Tibial nerve (tissue), 4 donors: ENCODE results near the gene GPX7. TPM values are rescaled to one million over a fixed set of nuclear protein-coding genes. Genes with fewer than 3 reads are reported as not detected.

Experiments
- DNase-seq, 2 donors: peaks; one replicate each; pipeline ENCODE4 v3.0.0-alpha.2; 2019; ENCODE audit warnings: low spot score in 2 of 2
- H3K27ac ChIP-seq, 4 donors: fragments of 200-600 bp; sonication (generic) in 3 of 4; one replicate each; pipeline ENCODE4 v1.5.1; 2017 to 2019; ENCODE audit warnings: mild to moderate bottlenecking in 1 of 4
- H3K27me3 ChIP-seq, 2 donors: fragments of 200-600 bp; sonication (generic) in 1 of 2; one replicate each; pipeline versions ENCODE4 v1.5.1 to v1.6.0; 2017 to 2019
- H3K36me3 ChIP-seq, 3 donors: fragments of 200-600 bp; sonication (generic); one replicate each; pipeline ENCODE4 v1.5.1; 2018 to 2019
- H3K4me1 ChIP-seq, 4 donors: fragments of 200-600 bp; sonication (generic) in 3 of 4; one replicate each; pipeline ENCODE4 v1.5.1; 2017 to 2019
- H3K4me3 ChIP-seq, 4 donors: fragments of 200-600 bp; sonication (generic) in 3 of 4; one replicate each; pipeline ENCODE4 v1.5.1; 2017 to 2019; ENCODE audit warnings: mild to moderate bottlenecking in 1 of 4, moderate library complexity in 1 of 4
- H3K9me3 ChIP-seq, 4 donors: fragments of 200-600 bp; sonication (generic) in 3 of 4; one replicate each; pipeline ENCODE4 v1.5.1; 2017 to 2019
- EP300 ChIP-seq, 2 donors: sonication (generic); formaldehyde crosslinking; IDR thresholded peaks; one replicate each; pipeline ENCODE4 v1.6.1; 2017; ENCODE audit warnings: antibody characterized with exemption in 2 of 2, mild to moderate bottlenecking in 1 of 2
- POLR2A ChIP-seq, 2 donors: fragments of 450-650 bp; IDR thresholded peaks; one replicate each; pipeline ENCODE4 v1.6.1; 2017; ENCODE audit warnings: antibody characterized with exemption in 2 of 2, mild to moderate bottlenecking in 2 of 2, moderate library complexity in 2 of 2
- WGBS, 2 donors: methylation state at CpG; one replicate each; pipeline ENCODE4 v1.1.5; 2018; 5-methylcytosine and 5-hydroxymethylcytosine counted together
- total RNA-seq, 4 donors: library from RNA; depleted of rRNA; stranded (reverse); fragments of >200 nt; gene quantifications; one replicate each; pipeline ENCODE4 v1.1.0, GENCODE V29; 2016
- TF ChIP-seq, protein P1 (sequence below), 5 experiments: fragments of 200-600 bp in 3 of 5; fragments of 450-650 bp in 2 of 5; sonication (generic) in 3 of 5; IDR thresholded peaks; one replicate each; pipeline ENCODE4 v1.5.1; 2016 to 2019; ENCODE audit warnings: antibody characterized with exemption in 5 of 5, mild to moderate bottlenecking in 3 of 5, moderate library complexity in 2 of 5

Gene GPX7
- total RNA-seq, 4 donors from 2014 or later = 6.3 to 21.4 (median 13.8) TPM

DNA sequence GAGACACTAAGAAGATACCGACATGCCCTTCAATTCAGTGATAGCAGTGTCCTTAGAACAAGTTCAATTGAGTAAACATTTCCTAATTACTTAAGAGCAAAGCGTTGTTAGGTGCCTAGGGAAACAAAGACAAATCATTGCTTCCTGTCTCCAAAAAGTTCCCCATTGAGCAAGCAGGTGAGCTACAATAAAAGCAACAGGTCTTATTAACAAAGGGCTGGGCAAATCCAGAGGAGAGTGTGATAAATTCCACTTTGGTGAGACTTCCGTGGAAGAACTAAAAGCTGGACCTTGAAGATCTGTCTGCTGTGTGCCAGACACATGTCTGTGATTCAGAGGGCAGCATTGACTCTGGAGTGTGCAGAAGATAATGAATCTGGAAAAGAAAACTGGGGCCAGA is 47.4 kb upstream of the GPX7 start:
- Histone ChIP-seq H3K27me3 (no peaks in the 10 kb centered on the region), H3K36me3 (no peaks in the 10 kb centered on the region), H3K4me1 (peaks cover 0 to 33% (median 5%) of the 10 kb centered on the region in 4 donors), H3K9me3 (no peaks in the 10 kb centered on the region), H3K4me3 (no peak overlapping the region), H3K27ac (peak overlapping the region in 2 of 4 donors; percentile 30 to 97)
- WGBS, 2 donors = 34 to 43% methylated on average over 3 of the region's 3 CpGs
- DNase-seq = no peak
- TF ChIP-seq, protein P1, sequence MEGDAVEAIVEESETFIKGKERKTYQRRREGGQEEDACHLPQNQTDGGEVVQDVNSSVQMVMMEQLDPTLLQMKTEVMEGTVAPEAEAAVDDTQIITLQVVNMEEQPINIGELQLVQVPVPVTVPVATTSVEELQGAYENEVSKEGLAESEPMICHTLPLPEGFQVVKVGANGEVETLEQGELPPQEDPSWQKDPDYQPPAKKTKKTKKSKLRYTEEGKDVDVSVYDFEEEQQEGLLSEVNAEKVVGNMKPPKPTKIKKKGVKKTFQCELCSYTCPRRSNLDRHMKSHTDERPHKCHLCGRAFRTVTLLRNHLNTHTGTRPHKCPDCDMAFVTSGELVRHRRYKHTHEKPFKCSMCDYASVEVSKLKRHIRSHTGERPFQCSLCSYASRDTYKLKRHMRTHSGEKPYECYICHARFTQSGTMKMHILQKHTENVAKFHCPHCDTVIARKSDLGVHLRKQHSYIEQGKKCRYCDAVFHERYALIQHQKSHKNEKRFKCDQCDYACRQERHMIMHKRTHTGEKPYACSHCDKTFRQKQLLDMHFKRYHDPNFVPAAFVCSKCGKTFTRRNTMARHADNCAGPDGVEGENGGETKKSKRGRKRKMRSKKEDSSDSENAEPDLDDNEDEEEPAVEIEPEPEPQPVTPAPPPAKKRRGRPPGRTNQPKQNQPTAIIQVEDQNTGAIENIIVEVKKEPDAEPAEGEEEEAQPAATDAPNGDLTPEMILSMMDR (IDR thresholded peaks at IDR 0.05) = no peak
- TF ChIP-seq POLR2A (IDR thresholded peaks at IDR 0.05) (no peak), EP300 (IDR thresholded peaks at IDR 0.05) (no peak)

DNA sequence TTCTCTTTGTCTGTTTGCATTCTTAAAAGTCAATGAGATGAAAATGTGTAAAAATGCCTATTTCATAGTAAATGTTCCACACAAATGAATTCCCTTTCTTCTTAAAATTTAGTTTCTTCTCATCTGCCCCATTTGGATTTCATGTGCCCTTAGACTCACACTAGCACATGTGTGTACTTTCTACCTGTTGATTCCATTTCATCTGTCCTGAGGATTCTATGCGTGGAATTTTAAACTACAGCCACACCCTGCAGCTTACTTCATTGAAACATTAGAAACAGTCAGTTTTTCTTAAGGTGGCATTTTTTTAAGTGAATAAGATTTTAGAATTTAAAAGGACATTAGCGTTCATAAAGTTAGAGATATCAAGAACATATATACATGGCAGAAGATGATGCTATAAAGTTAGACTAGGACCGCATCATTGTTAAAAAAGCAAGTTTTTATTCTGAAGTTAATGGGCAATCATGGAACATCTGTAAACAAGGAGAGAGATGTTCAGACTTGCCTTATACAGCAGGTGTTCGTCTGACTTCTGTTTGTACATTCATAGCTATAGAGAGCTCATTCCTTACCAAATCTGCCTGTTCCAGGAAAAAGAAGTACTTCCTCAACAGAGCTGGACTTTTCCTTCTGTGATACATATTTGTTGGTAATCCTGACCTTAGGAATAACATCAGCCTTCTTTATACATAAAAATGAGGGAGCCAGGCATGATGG is 45.4 kb upstream of the GPX7 start:
- H3K9me3 ChIP-seq = no peaks in the 10 kb centered on the region
- H3K4me3 ChIP-seq = no peak overlapping the region
- no peak for DNase-seq
- WGBS, 2 donors = 75 to 76% methylated on average over 4 of the region's 4 CpGs
- peaks cover 0 to 14% (median 0%) of the 10 kb centered on the region in 4 donors for H3K4me1 ChIP-seq
- no peaks in the 10 kb centered on the region for H3K27me3 ChIP-seq
- no peak overlapping the region for H3K27ac ChIP-seq
- TF ChIP-seq, protein P1 (IDR thresholded peaks at IDR 0.05) = no peak
- no peak for TF ChIP-seq POLR2A (IDR thresholded peaks at IDR 0.05)
- no peak for TF ChIP-seq EP300 (IDR thresholded peaks at IDR 0.05)
- no peaks in the 10 kb centered on the region for H3K36me3 ChIP-seq

DNA sequence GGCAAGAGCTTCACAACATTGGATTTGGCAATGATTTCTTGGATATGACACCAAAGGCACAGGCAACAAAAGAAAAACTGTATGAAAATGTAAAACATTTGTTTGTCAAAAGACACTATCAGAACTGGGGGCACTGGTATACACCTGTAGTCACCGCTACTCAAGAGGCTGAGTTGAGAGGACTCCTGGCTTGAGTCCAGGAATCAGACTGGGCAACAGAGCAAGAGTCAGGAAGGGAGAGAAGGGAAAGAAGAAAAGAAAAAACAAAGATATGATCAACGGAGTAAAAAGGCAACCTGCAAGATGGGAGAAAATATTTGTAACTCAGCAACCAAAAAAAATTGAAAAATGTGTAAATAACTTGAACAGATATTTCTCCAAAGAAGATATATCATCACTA is 43.2 kb upstream of the GPX7 start:
- Histone ChIP-seq H3K27ac (no peak overlapping the region), H3K36me3 (no peaks in the 10 kb centered on the region), H3K27me3 (peaks cover 0 to 5% of the 10 kb centered on the region in 2 donors), H3K4me3 (no peak overlapping the region), H3K4me1 (peaks cover 0 to 11% (median 0%) of the 10 kb centered on the region in 4 donors), H3K9me3 (no peaks in the 10 kb centered on the region)
- 73 to 86% methylated on average over 2 of the region's 2 CpGs for WGBS, 2 donors
- TF ChIP-seq, protein P1 (IDR thresholded peaks at IDR 0.05) = no peak
- no peak for TF ChIP-seq POLR2A (IDR thresholded peaks at IDR 0.05)
- no peak for TF ChIP-seq EP300 (IDR thresholded peaks at IDR 0.05)
- no peak for DNase-seq

DNA sequence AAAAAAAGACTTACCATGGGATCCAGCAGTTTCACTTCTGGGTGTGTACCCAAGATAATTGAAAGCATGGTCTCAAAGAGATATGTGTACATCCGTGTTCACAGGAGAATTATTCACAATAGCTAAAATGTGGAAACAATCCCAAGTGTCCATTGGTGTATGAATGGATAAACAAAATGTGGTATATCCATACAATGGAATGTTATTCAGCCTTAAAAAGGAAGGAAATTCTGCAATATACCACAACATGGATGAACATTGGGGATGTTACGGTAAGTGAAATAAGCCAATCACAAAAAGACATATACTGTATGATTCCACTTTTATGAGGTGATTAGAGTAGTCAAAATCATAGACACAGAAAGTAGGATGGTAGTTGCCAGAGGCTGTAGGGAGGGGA is 42.3 kb upstream of the GPX7 start:
- Histone ChIP-seq H3K4me3 (no peak overlapping the region), H3K27ac (no peak overlapping the region), H3K36me3 (no peaks in the 10 kb centered on the region), H3K9me3 (no peaks in the 10 kb centered on the region), H3K4me1 (peaks cover 0 to 2% (median 0%) of the 10 kb centered on the region in 4 donors), H3K27me3 (peaks cover 0 to 5% of the 10 kb centered on the region in 2 donors)
- TF ChIP-seq, protein P1 (IDR thresholded peaks at IDR 0.05) = no peak
- TF ChIP-seq POLR2A (IDR thresholded peaks at IDR 0.05) (no peak), EP300 (IDR thresholded peaks at IDR 0.05) (no peak)
- 89 to 92% methylated on average over 2 of the region's 2 CpGs for WGBS, 2 donors
- DNase-seq = no peak

DNA sequence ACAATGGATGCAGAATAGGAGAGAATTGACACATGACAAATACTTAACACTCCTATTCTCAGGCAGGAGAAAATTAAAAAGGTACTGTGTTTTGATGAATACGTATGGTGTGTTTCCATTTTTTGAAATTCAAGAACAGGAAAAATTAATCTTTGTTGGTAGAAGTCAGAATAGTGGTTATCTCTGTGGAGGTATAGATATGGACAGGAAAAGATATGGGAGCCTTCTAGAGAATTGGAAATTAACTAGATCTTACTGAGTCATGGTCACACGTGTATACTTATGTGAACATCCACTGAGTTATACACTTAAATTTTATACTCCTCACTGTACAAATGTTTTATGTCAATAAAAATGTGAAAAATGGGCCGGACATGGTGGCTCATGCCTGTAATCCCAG is 39.4 kb upstream of the GPX7 start:
- 84 to 91% methylated on average over 3 of the region's 3 CpGs for WGBS, 2 donors
- DNase-seq = no peak

More for the DNA sequence above, 39.4 kb upstream of the GPX7 start:
- Histone ChIP-seq H3K4me3 (no peak overlapping the region), H3K4me1 (no peaks in the 10 kb centered on the region), H3K27ac (no peak overlapping the region), H3K9me3 (no peaks in the 10 kb centered on the region), H3K27me3 (peaks cover 0 to 5% of the 10 kb centered on the region in 2 donors), H3K36me3 (no peaks in the 10 kb centered on the region)
- no peak for TF ChIP-seq EP300 (IDR thresholded peaks at IDR 0.05)
- TF ChIP-seq, protein P1 (IDR thresholded peaks at IDR 0.05) = no peak
- no peak for TF ChIP-seq POLR2A (IDR thresholded peaks at IDR 0.05)
